Suprapubic skin (tissue), 4 donors: Measurements from ENCODE around the gene CBX2. TPM values are rescaled to one million over a fixed set of nuclear protein-coding genes. Genes with fewer than 3 reads are reported as not detected.

ENCODE experiments used
- DNase-seq, 2 donors: peaks; one replicate each; pipeline ENCODE4 v3.0.0-alpha.2; 2019; ENCODE audit warnings: low spot score in 2 of 2
- H3K27ac ChIP-seq: fragments of 200-600 bp; sonication (generic); one replicate; pipeline ENCODE4 v1.5.1; 2019
- H3K27me3 ChIP-seq: fragments of 200-600 bp; sonication (generic); one replicate; pipeline ENCODE4 v1.5.1; 2019
- H3K36me3 ChIP-seq: fragments of 200-600 bp; sonication (generic); one replicate; pipeline ENCODE4 v1.5.1; 2019
- H3K4me1 ChIP-seq: fragments of 200-600 bp; sonication (generic); one replicate; pipeline ENCODE4 v1.5.1; 2019
- H3K4me3 ChIP-seq: fragments of 200-600 bp; sonication (generic); one replicate; pipeline ENCODE4 v1.5.1; 2019; ENCODE audit warnings: mild to moderate bottlenecking
- H3K9me3 ChIP-seq: fragments of 200-600 bp; sonication (generic); one replicate; pipeline ENCODE4 v1.5.1; 2019
- CTCF ChIP-seq, 2 donors: fragments of 200-600 bp in 1 of 2; fragments of 450-650 bp in 1 of 2; sonication (generic) in 1 of 2; IDR thresholded peaks; one replicate each; pipeline ENCODE4 v1.5.1; 2016 to 2019; ENCODE audit warnings: antibody characterized with exemption in 2 of 2, mild to moderate bottlenecking in 1 of 2, moderate library complexity in 1 of 2
- EP300 ChIP-seq: sonication (generic); formaldehyde crosslinking; IDR thresholded peaks from one replicate; pipeline ENCODE4 v1.6.1; 2017; ENCODE audit warnings: antibody characterized with exemption
- POLR2A ChIP-seq, 2 donors: fragments of 450-650 bp; IDR thresholded peaks; one replicate each; pipeline ENCODE4 v1.6.1; 2017; ENCODE audit warnings: antibody characterized with exemption in 2 of 2, mild to moderate bottlenecking in 2 of 2, moderate library complexity in 2 of 2
- POLR2AphosphoS5 ChIP-seq, 3 donors: sonication (generic); formaldehyde crosslinking; IDR thresholded peaks; one replicate each; pipeline ENCODE4 v1.6.1; 2017; ENCODE audit warnings: antibody characterized with exemption in 3 of 3
- WGBS: methylation state at CpG from one replicate; pipeline ENCODE4 v1.1.5; 2018; 5-methylcytosine and 5-hydroxymethylcytosine counted together
- total RNA-seq, 4 donors: library from RNA; depleted of rRNA; stranded (reverse); fragments of >200 nt; gene quantifications; one replicate each; pipeline ENCODE4 v1.1.0, GENCODE V29; 2016

CBX2 gene
- total RNA-seq, 4 donors from 2014 or later: 2.2 to 7.0 (median 5.2) TPM

GRCh38 chr17:79834565-79835469 is 56.9 kb downstream of the CBX2 start:
- Histone ChIP-seq H3K4me1 (peaks cover 70% of the 10 kb centered on the region), H3K4me3 (no peak overlapping the region), H3K27ac (no peak overlapping the region), H3K27me3 (no peaks in the 10 kb centered on the region), H3K9me3 (no peaks in the 10 kb centered on the region), H3K36me3 (peaks cover 20% of the 10 kb centered on the region)
- TF ChIP-seq POLR2A (IDR thresholded peaks at IDR 0.05) (no peak), EP300 (no peak), CTCF (IDR thresholded peaks at IDR 0.05) (peak; percentile 30 to 59), POLR2AphosphoS5 (IDR thresholded peaks at IDR 0.05) (no peak)
- WGBS: 93% methylated on average over 44 of the region's 61 CpGs
- no peak for DNase-seq

GRCh38 chr17:79835470-79835899 is 57.5 kb downstream of the CBX2 start:
- Histone ChIP-seq H3K4me1 (peaks cover 75% of the 10 kb centered on the region), H3K9me3 (no peaks in the 10 kb centered on the region), H3K4me3 (no peak overlapping the region), H3K27me3 (peaks cover 5% of the 10 kb centered on the region), H3K36me3 (peaks cover 20% of the 10 kb centered on the region), H3K27ac (no peak overlapping the region)
- TF ChIP-seq EP300: no peak
- TF ChIP-seq CTCF (IDR thresholded peaks at IDR 0.05): no peak
- no peak for TF ChIP-seq POLR2AphosphoS5 (IDR thresholded peaks at IDR 0.05)
- no peak for DNase-seq
- 100% methylated on average over 3 of the region's 13 CpGs for WGBS

- peaks cover 10% of the 10 kb centered on the region for H3K27me3 ChIP-seq
- TF ChIP-seq EP300 (no peak), POLR2A (IDR thresholded peaks at IDR 0.05) (no peak), CTCF (IDR thresholded peaks at IDR 0.05) (no peak)
- H3K9me3 ChIP-seq: no peaks in the 10 kb centered on the region
- peaks cover 20% of the 10 kb centered on the region for H3K36me3 ChIP-seq
- H3K4me1 ChIP-seq: peaks cover 77% of the 10 kb centered on the region
- WGBS: 58% methylated on average over 17 of the region's 24 CpGs
- peak in 1 of 2 donors; percentile 82 for DNase-seq
- H3K27ac ChIP-seq: no peak overlapping the region
- H3K4me3 ChIP-seq: peak overlapping the region; percentile 87
Measured at GRCh38 chr17:79835953-79836509, 58.1 kb downstream of the CBX2 start.

- H3K9me3 ChIP-seq: no peaks in the 10 kb centered on the region
- peaks cover 20% of the 10 kb centered on the region for H3K36me3 ChIP-seq
- WGBS: 26% methylated on average over 16 of the region's 18 CpGs
- no peak for DNase-seq
- H3K27ac ChIP-seq: peak overlapping the region; percentile 96
- H3K27me3 ChIP-seq: peaks cover 15% of the 10 kb centered on the region
- peaks cover 78% of the 10 kb centered on the region for H3K4me1 ChIP-seq
- TF ChIP-seq EP300 (no peak), POLR2A (IDR thresholded peaks at IDR 0.05) (no peak), POLR2AphosphoS5 (IDR thresholded peaks at IDR 0.05) (no peak), CTCF (IDR thresholded peaks at IDR 0.05) (no peak)
- peak overlapping the region; percentile 87 for H3K4me3 ChIP-seq
Measured at GRCh38 chr17:79836510-79836971, 58.6 kb downstream of the CBX2 start.
